Panc1 (cell line): ENCODE results near the gene IREB2.

ENCODE experiments used
- POLR2AphosphoS5 ChIP-seq: IDR thresholded peaks from 2 replicates; pipeline ENCODE4 v1.6.1; 2012; ENCODE audit warnings: mild to moderate bottlenecking, low read depth, low read length, moderate library complexity
- SIN3A ChIP-seq: IDR thresholded peaks from 2 replicates; pipeline ENCODE4 v1.6.1; 2012; ENCODE audit warnings: low read depth, mild to moderate bottlenecking, low read length, moderate library complexity, borderline replicate concordance; ENCODE audit not compliant: insufficient read depth
- TF ChIP-seq, protein P1 (sequence below): fragments of 450-650 bp; IDR thresholded peaks from 2 replicates; pipeline ENCODE4 v1.5.1; 2017; ENCODE audit warnings: mild to moderate bottlenecking
- TF ChIP-seq, protein P2 (sequence below), 2 experiments: IDR thresholded peaks; 2 replicates each; pipeline ENCODE4 v1.6.1; 2011 to 2012; ENCODE audit warnings: low read depth in 2 of 2, control low read depth in 1 of 2, low read length in 1 of 2, mild to moderate bottlenecking in 1 of 2, moderate library complexity in 1 of 2; ENCODE audit not compliant: insufficient read depth in 1 of 2

DNA sequence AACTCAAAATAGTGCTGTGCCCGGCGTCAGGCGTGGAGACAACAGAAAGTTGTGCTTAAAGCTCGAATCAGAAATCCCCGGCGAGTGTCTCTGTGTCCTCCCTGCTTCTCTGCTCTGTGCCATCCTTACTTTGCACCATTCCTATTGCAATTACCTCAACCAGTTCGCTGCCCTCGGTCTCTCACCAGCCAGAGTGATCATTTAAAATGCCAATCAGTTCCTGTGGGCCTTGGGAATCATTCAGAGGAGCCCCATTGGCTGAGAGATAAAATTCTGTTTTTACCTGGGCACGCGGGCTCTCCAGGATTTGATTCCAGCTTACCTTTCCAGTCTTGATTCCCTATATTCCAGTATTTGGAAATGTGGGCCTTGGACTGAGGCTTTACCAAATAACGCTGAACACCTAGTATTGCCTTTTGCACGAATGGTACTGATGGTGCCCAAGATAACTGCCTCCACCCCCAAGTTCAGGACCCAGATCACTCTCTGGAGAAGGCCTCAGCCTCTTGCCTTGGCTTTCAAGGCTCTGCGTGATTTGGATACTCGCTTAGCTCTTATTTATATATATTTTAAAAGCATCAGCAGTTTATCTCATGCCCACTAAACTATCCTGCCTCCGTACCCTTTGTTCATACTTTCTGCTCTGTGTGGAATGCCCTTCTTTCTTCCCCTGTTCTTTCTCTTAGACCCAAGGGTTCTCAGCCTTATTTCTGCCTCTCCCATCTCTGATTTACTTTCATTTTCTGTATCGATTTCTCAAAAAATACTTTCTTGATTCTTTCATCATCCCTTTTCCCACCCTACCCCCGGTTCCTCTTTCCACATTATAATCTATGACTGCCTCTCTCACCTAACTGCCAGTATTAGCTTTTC is 103.1 kb downstream of the IREB2 start:
- TF ChIP-seq POLR2AphosphoS5 (no peak), SIN3A (no peak)
- TF ChIP-seq, protein P1, sequence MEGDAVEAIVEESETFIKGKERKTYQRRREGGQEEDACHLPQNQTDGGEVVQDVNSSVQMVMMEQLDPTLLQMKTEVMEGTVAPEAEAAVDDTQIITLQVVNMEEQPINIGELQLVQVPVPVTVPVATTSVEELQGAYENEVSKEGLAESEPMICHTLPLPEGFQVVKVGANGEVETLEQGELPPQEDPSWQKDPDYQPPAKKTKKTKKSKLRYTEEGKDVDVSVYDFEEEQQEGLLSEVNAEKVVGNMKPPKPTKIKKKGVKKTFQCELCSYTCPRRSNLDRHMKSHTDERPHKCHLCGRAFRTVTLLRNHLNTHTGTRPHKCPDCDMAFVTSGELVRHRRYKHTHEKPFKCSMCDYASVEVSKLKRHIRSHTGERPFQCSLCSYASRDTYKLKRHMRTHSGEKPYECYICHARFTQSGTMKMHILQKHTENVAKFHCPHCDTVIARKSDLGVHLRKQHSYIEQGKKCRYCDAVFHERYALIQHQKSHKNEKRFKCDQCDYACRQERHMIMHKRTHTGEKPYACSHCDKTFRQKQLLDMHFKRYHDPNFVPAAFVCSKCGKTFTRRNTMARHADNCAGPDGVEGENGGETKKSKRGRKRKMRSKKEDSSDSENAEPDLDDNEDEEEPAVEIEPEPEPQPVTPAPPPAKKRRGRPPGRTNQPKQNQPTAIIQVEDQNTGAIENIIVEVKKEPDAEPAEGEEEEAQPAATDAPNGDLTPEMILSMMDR, result no peak
- TF ChIP-seq, protein P2, sequence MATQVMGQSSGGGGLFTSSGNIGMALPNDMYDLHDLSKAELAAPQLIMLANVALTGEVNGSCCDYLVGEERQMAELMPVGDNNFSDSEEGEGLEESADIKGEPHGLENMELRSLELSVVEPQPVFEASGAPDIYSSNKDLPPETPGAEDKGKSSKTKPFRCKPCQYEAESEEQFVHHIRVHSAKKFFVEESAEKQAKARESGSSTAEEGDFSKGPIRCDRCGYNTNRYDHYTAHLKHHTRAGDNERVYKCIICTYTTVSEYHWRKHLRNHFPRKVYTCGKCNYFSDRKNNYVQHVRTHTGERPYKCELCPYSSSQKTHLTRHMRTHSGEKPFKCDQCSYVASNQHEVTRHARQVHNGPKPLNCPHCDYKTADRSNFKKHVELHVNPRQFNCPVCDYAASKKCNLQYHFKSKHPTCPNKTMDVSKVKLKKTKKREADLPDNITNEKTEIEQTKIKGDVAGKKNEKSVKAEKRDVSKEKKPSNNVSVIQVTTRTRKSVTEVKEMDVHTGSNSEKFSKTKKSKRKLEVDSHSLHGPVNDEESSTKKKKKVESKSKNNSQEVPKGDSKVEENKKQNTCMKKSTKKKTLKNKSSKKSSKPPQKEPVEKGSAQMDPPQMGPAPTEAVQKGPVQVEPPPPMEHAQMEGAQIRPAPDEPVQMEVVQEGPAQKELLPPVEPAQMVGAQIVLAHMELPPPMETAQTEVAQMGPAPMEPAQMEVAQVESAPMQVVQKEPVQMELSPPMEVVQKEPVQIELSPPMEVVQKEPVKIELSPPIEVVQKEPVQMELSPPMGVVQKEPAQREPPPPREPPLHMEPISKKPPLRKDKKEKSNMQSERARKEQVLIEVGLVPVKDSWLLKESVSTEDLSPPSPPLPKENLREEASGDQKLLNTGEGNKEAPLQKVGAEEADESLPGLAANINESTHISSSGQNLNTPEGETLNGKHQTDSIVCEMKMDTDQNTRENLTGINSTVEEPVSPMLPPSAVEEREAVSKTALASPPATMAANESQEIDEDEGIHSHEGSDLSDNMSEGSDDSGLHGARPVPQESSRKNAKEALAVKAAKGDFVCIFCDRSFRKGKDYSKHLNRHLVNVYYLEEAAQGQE (IDR thresholded peaks at IDR 0.05; ENCODE audit: insufficient read depth in 1 of 2, low read depth in 2 of 2, low read length in 1 of 2), result no peak
